ENCODE data around the gene DDX42.
"Not testable (repeated sequence)": the region's sequence is repeated elsewhere in the genome, so short reads cannot be mapped to it uniquely, and the experiment has no call there.

DDX42 gene

DNA sequence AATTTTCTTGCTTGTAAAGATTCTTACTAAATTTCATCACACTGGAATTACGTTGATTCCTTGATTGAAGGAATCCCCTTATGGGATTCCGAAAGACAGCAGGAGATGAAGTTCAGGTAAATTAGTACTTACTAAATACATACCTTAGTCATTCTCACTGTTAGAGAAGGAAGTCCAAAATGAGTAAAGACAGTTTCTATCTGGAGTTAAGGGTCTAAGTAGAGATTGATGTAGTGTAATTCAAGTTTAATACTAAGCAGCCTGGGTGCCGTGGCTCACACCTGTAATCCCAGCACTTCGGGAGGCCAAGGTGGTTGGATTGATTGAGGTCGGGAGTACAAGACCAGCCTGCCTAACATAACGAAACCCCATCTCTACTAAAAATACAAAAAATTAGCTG is 9.6 kb downstream of the DDX42 start:
- no peak for DNase-seq

GRCh38 chr17:63785556-63785955 is 11.6 kb downstream of the DDX42 start:
- no peak for DNase-seq

- no peak for DNase-seq
These were observed 12.1 kb downstream of the DDX42 start for GRCh38 chr17:63786117-63786516.

DNA sequence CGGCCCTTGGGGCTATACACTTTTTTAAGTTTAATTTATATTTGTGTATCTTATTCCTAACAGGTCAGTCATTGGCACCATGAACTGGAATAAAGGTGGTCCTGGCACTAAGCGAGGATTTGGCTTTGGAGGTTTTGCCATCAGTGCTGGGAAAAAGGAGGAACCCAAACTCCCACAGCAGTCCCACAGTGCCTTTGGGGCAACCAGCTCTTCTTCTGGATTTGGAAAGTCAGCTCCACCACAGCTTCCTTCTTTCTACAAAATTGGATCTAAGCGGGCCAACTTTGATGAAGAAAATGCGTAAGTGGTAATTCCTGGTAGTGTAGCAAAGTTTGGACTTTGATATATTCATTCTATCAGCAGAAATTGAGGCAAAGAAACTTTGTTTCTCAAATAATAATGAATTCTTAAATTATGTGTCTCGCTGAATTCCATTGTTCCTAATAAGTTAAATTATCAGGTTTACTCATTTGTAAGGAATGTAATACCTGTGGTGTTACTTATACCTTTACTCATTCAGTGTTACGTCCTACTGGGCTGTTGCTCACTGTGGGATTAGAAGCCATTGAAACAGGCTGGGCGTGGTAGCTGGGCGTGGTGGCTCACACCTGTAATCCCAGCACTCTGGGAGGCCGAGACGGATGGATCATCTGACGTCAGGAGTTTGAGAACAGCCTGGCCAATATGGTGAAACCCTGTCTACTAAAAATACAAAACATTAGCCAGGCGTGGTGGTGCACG is 13.2 kb downstream of the DDX42 start:
- no peak for DNase-seq

DNA sequence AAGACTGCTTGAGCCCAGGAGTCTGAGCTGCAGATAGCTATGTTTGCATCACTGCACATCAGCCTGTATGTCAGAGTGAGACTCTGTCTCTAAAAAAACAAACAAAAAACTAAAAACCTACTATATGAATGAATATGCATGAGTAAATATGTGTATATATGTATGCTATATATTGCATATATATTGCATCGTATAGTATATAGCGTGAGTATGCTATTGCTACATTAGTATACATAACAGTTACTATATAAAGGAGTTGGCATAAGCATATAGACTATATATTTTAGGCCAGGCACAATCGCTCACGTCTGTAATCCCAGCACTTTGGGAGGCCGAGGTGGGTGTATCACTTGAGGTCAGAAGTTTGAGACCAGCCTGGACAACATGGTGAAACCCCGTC is 16.1 kb downstream of the DDX42 start:
- DNase-seq: no peak

- no peak for DNase-seq
These were observed 18.2 kb downstream of the DDX42 start for GRCh38 chr17:63792055-63792729.

DNA sequence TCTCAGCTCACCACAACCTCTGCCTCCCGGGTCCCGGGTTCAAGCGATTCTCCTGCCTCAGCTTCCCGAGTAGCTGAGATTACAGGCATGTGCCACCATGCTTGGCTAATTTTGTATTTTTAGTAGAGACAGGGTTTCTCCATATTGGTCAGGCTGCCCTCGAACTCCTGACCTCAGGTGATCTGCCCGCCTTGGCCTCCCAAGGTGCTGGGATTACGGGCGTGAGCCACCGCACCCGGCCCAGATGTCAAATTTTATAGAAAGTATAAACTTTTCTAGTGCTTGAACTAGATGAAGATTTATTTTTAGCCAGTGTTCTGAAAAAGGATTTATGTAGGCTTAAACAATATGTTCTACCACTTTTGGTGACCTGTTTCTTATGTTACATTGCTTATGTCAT is 22.4 kb downstream of the DDX42 start:
- DNase-seq: not testable (repeated sequence)

DNA sequence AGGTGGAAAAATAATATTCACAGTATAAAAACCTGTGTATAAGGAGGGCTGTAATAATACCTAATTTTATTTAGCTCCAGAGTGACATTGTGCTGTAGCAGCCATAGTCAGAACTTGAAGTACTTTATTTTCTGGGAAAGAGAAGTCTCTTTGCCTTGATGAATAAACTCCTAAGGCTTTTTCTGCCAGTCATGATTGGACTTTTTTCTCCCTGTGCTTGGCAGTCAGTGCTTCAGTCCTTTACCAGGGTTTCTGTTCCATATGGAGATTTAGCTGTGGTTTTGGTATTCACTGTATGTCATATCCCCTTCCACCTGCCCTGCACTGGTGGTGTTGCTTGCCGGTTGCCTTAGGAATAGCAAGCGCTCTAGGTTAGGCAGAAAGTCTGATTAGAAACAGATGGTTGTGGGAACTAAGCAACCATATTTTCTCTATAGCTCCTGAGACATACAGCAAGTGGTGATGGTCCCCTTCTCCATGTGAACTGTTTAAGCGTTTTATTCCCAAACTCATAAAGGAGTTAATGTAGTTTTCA is 24.7 kb downstream of the DDX42 start:
- no peak for DNase-seq

DNA sequence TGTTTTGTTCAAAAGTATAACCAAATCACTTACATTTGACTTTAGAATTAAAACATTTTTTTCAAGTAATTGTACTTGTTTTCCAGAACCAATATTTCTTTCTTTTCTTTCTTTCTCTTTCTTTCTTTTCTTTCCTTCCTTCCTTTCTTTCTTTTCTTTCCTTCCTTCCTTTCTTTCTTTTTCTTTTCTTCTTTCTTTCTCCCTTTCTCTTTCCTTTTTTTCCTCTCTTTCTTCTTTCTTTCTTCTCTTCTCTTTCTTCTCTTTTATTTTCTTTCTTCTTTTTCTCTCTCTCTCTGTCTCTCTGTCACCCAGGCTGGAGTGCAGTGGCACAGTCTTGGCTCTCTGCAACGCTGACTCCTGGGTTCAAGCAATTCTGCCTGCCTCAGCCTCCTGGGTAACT is 26.8 kb downstream of the DDX42 start:
- DNase-seq: no peak

GRCh38 chr17:63804328-63804727 is 30.4 kb downstream of the DDX42 start:
- DNase-seq: no peak

DNA sequence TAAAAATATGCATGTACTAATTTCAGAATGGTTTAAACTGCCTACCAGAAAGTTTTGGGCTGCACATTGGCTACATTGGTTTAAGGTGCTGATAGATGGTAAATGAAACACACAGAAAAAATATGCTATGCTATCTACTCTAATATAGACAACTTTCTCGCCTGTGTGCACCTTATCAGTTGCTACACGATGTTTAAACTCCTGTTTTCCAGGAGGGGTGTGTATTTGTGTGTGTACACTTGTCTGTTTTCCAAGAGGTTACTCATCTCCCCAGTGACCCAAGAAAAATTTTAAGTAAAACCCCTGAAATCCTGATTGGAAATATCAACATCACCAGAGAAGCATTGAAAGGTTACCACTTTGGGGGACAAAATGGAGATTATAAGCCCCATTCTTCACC is 31.6 kb downstream of the DDX42 start:
- DNase-seq: no peak

GRCh38 chr17:63809970-63810369 is 36.0 kb downstream of the DDX42 start:
- no peak for DNase-seq

DNA sequence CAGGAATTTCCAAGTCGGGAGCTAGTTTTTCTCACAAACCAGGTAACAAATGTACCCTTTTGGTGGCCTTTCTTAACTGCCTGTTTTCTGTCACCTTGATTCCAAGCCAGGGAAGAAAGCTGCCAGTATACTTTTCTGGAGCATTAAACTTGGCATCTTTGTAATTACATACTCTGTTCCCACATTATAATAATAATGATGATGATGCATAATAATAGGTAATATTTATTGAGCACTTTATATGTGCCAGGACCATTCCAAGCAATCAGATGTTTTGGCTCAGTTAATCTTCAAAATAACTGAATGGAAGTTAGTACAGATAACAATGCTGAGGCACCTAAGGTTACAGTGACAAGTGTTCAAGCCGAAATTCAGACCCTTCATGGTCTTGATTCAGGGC is 42.2 kb downstream of the DDX42 start:
- DNase-seq: no peak

DNA sequence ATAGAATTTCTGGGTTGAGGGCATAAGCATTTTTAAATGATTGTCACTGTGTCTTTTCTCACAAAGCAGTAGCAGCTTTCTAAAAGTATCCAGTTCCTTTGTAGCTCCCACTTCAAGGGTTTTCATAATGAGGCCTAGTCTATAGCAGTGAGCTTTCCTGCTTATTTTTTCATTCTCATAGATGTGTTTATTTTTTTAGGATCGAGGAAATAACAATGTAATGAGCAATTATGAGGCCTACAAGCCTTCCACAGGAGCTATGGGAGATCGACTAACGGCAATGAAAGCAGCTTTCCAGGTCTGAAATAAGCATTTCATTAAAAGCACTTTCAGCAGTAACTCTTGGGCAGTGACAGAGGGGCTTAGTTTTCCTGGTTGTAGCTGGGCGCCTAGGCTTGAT is 42.7 kb downstream of the DDX42 start:
- DNase-seq: no peak

DNA sequence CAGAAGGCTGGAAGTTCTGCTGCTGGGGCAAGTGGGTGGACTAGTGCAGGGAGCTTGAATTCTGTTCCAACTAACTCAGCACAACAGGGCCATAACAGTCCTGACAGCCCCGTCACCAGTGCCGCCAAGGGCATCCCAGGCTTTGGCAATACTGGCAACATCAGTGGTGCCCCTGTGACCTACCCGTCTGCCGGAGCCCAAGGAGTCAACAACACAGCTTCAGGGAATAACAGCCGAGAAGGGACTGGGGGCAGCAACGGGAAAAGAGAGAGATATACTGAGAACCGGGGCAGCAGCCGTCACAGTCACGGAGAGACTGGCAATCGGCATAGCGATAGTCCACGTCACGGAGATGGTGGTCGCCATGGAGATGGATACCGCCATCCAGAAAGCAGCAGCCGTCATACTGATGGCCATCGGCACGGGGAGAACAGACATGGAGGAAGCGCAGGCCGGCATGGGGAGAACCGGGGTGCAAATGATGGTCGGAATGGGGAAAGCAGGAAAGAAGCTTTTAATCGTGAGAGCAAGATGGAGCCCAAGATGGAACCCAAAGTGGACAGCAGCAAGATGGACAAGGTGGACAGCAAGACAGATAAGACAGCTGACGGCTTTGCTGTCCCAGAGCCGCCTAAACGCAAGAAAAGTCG is 43.9 kb downstream of the DDX42 start:
- no peak for DNase-seq

DNA sequence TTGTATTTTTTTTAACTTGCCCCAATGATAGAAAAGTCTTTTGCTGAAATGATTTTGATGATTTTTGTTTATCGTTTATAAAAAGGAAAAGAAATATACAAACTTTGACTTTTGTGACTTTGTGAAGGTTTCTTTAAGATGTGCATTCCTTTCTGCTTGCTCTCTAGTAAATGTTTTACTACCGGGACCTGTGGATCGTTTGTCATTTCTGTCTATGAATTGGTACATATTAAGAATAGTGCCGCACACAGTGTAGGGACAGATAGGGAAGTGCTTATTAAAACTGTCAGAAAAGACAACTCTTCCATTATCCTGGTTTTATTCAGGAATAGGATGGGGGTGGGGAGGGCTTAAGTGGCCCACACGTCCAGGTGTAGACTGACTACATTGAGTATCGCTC is 45.2 kb downstream of the DDX42 start:
- DNase-seq: no peak

DNA sequence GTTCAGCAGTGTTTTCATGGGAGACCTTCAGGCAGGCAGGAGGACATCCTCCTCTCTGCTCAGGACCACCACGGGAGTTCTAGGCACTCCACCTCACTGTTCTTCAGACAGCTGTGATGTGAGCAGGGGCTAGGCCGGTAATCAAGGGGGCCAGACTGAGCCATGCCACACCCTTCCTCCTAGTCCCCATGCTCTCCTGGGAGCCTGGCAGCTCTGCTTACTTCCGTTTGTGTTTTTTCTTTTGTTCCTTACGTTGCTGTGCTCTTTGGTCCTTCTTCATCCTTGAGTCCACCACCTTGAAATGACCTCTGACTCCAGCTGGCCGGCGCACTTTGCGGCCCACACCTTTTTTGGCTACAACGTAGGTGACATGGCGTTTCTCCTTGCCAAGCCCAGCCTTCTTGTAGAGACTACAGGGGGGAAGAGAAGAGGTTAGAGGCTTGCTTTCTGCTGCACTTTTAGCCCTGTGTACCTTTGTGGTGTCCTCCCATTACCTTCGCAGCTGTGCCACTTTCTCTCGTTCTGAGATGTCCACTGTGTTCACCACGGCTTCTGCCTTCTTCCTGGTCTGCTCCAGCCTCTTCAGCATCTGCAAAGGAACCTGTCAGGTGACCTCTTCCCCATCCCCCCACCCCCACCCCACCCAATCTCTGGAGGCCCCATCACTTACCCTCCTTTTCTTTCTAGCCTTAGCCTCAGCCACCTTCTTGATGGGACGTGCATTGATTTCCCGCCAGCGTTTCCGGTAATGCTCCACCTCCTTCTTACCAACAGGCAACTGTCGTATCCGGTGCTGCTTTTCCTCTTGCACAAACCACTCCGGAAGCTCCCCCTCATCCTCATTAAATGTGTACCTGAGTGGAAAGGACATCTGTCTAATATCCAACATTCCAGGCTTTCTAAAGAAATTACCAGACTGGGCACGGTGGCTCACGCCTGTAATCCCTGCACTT is 45.9 kb downstream of the DDX42 start:
- DNase-seq: no peak

DNA sequence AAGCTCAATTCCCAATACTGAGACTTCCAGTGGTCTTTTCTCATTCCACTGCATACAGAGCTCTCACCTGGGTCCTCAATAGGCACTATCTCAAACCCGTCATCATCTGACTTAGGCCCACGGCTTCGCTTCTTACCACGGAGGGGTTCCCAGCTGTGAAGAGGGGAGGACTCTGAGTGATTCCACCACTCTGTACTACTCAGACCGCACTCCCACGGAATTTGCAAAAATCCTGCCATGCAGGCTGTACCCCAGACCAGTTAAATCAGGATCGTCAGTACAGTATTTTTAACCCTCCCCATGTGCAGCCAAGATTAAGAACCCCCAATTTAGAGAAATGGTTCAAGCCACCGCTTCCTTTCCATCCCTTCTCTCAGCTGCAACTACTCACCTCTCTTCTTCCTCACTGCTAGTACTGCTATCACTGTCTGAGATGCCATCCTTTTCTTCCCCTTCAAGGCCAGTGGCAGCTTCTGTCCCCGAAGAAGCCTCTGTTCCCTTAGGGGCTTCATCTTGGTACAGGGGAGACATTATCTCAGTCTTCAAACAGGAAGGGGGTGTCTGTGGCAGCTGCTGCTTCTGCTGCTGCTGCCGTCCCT is 47.1 kb downstream of the DDX42 start:
- no peak for DNase-seq

GRCh38 chr17:63821804-63822203 is 47.8 kb downstream of the DDX42 start:
- no peak for DNase-seq

DNA sequence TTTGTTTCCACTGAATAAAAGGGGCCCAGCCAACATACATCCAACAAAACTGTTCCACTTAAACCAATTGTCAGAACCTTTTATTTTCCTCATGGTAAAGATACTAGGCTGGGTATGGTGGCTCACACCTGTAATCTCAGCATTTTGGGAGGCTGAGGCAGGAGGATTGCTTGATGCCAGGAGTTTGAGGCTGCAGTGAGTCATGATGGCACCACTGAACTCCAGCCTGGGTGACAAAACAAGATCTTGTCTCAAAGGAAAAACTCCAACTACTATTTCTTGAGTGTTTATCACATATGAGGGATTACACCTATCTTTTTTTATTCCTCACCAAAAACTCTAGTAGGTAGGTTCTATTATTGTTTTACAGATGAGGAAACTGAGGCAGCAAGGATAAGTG is 48.6 kb downstream of the DDX42 start:
- no peak for DNase-seq

DNA sequence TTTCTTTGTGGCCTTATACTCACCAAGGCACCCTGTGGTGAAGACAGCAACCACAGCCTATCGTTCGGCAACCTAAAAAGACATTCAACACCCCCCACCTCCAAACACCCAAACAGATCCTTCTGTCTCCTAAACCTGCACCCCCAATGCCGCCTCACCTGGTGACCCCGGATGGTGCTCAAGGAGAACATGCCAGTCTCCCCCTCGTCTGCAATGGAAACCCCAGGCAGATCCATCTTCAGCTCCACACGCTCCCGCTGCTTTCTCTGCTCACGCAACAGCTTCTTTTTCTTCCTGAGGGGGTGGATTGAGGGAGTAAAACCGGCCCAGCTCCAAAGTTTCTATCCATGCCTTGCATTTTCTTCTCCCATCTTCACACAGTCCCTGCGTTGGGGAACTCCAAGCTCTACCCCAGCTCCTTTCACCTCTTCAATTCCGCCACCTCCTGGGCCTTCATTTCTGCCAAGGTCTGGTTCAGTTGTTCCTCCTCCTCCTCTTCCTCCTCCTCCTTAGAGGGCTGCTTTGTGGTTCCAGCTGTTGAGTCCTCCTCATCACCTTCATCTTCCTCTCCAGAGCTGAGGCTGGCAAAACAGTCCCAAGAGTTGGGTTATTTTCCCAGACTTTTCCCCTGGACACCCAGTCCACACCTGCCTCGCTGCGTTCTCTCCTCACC is 49.8 kb downstream of the DDX42 start:
- no peak for DNase-seq

- DNase-seq: no peak
These were observed 50.4 kb downstream of the DDX42 start for GRCh38 chr17:63824362-63824761.
